ENCODE results near the gene SIX4. TPM values are rescaled to one million over a fixed set of nuclear protein-coding genes. Genes with fewer than 3 reads are reported as not detected.

Gene SIX4
- total and polyA plus RNA-seq, 9 of the 15 experiments (the other 6 are each of a cell fraction or from before 2014, with no cell fraction given) = 0.77 to 8.6 (median 5.6) TPM

- TF ChIP-seq ZBTB40 (IDR thresholded peaks at IDR 0.05) = no peak
- TF ChIP-seq ZBTB40 (CRISPR knock-in tag; IDR thresholded peaks at IDR 0.05) = no peak
- TF ChIP-seq BRD9 (IDR thresholded peaks at IDR 0.05; ENCODE audit: low read depth, partially characterized antibody) = no peak
- TF ChIP-seq SRSF1 (IDR thresholded peaks at IDR 0.05; ENCODE audit: low read depth, low read length) = no peak
These were observed 46.5 kb downstream of the SIX4 start (continued) for GRCh38 chr14:60677701-60678100.

Data from K562 (cell line).